Breast epithelium (tissue), 3 donors: ENCODE data around the gene SETD2.
"Not testable (repeated sequence)": the region's sequence is repeated elsewhere in the genome, so short reads cannot be mapped to it uniquely, and the experiment has no call there.

Source experiments
- POLR2A ChIP-seq: fragments of 450-650 bp; IDR thresholded peaks from one replicate; pipeline ENCODE4 v1.6.1; 2016; ENCODE audit warnings: antibody characterized with exemption, mild to moderate bottlenecking, moderate library complexity
- POLR2AphosphoS5 ChIP-seq, 3 donors: sonication (generic); formaldehyde crosslinking; IDR thresholded peaks; one replicate each; pipeline ENCODE4 v1.6.1; 2017; ENCODE audit warnings: antibody characterized with exemption in 3 of 3
- TF ChIP-seq, protein P1 (sequence below), 3 donors: fragments of 450-650 bp; IDR thresholded peaks; one replicate each; pipeline ENCODE4 v1.5.1; 2016 to 2017; ENCODE audit warnings: antibody characterized with exemption in 3 of 3, mild to moderate bottlenecking in 3 of 3, moderate library complexity in 3 of 3

GRCh38 chr3:47142536-47142935 is 21.4 kb downstream of the SETD2 start:
- TF ChIP-seq POLR2A; POLR2AphosphoS5 (IDR thresholded peaks at IDR 0.05): not testable (repeated sequence)
- TF ChIP-seq, protein P1, sequence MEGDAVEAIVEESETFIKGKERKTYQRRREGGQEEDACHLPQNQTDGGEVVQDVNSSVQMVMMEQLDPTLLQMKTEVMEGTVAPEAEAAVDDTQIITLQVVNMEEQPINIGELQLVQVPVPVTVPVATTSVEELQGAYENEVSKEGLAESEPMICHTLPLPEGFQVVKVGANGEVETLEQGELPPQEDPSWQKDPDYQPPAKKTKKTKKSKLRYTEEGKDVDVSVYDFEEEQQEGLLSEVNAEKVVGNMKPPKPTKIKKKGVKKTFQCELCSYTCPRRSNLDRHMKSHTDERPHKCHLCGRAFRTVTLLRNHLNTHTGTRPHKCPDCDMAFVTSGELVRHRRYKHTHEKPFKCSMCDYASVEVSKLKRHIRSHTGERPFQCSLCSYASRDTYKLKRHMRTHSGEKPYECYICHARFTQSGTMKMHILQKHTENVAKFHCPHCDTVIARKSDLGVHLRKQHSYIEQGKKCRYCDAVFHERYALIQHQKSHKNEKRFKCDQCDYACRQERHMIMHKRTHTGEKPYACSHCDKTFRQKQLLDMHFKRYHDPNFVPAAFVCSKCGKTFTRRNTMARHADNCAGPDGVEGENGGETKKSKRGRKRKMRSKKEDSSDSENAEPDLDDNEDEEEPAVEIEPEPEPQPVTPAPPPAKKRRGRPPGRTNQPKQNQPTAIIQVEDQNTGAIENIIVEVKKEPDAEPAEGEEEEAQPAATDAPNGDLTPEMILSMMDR (IDR thresholded peaks at IDR 0.05) = not testable (repeated sequence)
